Activated CD8-positive, alpha-beta memory T cell treated with anti-CD3 and anti-CD28 coated beads for 4 hours (primary cell): ENCODE results near the gene CHEK2.
"Not testable (repeated sequence)": the region's sequence is repeated elsewhere in the genome, so short reads cannot be mapped to it uniquely, and the experiment has no call there.

ENCODE experiments used
- DNase-seq, 2 donors: peaks; one replicate each; pipeline ENCODE4 v3.0.0-alpha.2; 2020; ENCODE audit warnings: low read depth in 2 of 2

The CHEK2 gene

DNA sequence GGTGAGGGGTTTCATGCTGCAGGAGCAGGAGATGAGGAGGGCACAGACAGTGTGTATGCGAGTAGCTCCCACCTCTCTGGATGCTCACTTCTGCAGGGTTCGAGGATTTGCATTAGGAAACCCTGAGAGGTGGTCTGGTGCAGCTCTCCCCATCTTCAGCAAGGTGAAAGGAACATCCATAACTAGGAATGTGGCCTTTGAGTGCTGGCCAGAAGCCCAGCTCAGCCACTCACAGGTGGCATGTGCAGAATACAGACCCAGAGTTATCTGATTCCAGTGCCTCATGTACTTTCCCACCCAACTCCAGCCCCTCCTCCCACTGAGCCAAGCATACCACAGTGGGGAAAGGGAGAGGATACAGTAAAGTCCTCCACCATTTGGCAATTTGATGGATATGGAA is 51.8 kb downstream of the CHEK2 start:
- DNase-seq, result not testable (repeated sequence)

DNA sequence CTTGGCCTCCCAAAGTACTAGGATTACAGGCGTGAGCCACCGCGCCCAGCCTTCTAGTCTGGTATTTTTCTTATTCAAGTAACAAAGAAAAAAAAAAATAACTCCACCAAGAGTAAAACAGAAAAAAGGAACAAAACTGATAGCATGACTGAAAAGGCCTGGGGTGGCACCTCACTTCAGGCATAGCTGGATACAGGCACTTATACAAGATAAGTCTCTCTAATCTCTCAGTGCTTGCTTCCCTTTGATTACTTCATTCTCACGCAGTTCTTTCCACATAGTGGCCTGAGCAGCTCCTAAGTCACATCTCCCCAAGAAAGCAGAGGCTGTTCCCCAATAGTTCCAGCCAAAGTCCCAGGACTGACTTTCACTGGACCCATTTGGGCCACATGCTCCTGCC is 58.7 kb downstream of the CHEK2 start:
- DNase-seq, result not testable (repeated sequence)

DNA sequence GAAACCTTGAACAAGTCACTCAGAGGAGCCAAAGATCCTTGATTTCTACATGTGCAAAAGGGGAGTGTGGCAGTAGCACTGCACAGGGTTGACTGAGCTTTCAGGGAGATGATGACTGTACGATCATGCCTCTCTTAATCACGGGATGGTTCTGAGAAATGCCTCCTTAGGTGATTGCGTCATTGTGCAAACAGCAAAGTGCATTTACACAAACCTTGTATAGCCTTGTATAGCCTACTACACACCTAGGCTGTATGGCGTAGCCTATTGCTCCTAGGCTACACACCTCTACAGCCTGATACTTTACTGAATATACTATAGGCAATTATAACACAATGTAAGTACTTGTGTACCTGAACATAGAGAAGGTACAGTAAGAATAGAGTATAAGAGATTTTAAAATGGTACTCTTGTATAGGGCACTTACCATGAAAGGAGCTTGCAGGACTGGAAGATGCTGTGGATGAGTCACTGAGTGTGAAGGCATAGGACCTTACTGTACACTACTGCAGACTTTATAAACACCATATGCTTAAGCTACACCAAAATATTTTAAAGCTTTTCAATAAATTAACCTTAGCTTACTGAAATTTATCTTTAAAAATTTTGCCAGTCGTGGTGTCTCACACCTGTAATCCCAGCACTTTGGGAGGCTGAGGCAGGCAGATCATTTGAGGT is 60.7 kb downstream of the CHEK2 start:
- DNase-seq, result not testable (repeated sequence)

DNA sequence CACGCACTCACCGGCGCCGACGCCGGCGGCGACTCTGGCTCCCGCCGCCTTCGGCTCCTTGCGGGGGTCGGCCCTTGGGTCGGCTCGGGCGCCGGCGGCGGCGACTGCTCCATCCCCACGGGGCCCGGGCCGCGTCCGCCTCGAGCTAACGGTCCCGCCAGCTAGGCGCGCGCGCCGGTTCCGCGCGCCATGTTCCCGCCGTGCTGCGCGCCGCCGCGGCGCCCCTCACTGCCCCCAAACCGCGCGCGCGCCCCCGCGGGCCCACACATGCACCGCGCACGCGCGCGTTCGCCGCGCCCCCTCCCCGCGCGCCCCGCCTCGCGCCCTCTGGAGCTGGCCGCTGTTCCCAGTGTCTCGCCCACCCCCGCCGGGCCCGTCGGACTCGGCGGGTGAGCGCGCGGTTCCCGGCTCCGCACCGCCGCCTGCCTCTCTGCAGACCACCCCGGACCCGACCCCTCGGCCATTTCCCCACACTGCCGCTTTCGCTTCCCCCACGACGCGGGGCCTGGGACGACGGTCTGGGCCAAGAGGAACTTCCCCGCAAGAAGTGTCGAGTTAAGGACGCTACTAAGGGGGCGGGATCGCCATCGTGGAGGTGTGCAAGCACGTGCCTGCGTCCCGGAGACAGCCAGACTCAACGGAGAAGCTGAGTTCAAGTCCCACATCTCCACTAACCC is 61.9 kb downstream of the CHEK2 start, which contains the start of gene TTC28:
TSS of gene TTC28 (minus strand) at position 230 of the 677 bp plus-strand sequence. CDS start at position 113, 117 bp downstream.
- DNase-seq, result peak in 1 of 2 donors; percentile 1

DNA sequence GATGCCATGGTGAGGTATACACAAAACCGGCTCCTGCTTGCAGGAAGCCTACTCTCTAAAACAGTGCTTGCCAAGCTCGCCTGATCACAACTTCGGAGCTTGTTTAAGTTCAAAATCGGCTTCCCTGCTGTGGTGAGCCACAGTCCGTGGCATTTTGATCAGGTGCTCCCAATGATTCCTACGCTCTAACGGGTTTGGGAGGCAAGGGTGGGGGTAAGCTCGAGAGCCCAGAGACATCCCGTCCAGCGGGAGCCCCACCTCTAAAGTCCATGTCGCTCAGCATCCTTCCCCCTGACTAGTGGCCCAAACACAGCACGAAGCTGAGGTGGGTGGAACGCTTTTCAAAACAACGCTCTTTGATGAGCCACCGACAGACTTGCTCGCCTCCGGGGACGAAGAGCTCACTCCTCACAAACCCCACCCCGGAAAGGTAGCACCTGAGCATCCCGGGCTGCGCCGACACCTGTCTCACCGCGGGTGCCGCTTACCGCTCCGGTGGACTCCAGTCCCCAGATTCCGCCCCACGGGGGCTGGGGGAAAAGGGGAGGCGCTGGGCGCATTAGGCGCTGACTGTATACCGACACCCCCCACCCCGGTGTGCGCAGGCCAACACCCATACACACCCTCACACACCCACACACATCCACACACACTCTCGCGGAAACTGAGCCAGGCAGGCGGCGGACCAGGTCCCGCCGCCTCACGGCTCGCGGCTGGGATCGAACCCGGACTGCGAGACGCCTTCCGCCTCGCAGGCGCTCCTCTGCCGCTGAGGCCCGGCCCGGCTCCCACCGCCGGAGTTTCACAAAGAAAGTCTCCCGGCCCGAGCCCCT is 62.6 kb downstream of the CHEK2 start:
- DNase-seq, result not testable (repeated sequence)

DNA sequence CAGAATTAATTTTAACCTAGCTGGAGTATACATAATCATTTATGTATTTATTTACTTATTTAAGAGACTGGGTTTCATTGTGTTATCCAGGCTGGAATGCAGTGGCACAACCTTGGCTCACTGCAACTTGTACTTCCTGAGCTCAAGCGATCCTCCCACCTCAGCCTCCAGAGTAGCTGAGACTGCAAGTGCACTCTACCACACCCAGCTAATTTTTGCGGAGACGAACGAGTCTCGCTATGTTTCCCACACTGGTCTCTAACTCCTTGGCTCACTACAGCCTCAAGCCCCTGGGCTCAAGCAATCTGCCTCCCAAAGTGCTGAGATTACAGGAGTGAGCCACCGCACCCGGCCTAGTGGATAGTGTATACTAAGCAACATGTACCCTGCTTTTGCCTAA is 63.5 kb downstream of the CHEK2 start:
- DNase-seq, result not testable (repeated sequence)

DNA sequence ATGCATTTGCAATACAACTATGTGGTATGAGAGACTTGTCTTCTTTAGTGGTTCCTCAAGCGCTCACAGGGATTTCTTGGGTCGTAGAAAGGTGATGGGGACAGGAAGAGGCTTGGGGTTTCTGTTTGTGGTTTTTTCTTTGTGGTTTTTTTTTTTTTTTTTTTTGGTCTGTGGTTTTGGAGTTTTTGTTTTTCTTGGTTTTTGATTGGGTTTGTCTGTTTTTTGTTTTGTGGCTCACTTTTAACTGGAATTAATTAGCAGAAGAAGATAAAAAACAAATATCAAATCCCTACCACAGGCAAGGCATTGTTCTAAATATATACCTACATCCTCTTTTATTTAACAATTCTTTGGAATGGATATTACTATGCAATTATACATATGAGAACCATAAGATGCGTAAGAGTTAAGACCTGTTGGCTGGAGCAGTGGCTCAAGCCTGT is 67.5 kb downstream of the CHEK2 start:
- DNase-seq, result peak in 1 of 2 donors; percentile 19

DNA sequence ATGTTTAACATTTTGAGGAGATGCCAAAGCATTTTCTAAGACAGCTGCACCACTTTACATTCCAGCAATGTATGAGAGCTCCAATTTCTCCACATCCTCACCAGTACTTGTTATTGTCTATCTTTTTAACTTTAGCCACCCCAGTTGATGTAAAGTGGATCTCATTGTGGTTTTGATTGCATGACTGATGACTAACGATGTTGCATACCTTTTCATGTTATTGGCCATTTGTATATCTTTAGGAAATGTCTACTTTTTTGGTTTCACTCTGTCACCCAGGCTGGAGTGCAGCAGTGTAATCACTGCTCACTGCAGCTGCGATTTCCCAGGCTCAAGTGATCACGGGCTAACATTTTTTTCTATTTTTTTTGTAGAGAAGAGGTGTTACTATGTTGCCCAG is 70.9 kb downstream of the CHEK2 start:
- DNase-seq, result no peak

DNA sequence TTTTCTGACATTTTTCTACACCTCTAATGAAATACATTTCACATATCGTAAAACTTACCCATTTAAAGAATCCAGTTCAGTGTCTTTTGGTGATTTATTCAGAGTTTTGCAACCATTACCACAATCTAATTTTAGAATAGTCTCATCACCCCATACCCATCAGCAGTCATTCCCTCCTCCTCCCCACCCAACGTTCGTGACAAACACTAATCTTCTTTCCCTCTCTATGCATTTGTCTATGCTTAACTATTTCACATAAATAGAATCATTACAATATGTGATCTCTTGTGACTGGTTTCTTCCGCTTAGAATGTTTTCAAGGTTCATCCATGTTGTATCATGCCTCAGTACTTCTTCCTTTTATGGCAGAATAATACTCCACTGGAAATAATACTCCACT is 71.5 kb downstream of the CHEK2 start:
- DNase-seq, result no peak

DNA sequence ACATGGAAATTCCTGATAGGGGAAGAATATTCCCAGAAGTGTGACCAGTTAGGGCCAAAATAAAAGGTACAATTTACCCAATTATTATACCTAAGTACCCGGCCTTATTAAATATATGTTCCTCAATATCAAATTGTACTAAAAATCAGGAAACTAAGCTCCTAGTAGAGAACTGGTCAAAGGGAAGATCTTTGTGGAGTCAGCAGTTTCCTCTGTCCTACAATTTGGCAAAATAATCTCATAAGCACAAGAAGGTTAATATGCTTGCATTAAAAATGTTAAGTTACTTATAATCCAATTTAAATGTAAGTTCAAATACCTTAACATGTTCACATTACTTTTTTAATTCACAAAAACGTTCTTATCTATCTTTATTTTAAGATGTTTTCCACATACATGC is 72.2 kb downstream of the CHEK2 start:
- no peak for DNase-seq

DNA sequence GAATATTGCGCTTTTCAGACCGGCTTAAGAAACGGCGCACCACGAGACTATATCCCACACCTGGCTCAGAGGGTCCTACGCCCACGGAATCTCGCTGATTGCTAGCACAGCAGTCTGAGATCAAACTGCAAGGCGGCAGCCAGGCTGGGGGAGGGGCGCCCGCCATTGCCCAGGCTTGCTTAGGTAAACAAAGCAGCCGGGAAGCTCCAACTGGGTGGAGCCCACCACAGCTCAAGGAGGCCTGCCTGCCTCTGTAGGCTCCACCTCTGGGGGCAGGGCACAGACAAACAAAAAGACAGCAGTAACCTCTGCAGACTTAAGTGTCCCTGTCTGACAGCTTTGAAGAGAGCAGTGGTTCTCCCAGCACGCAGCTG is 78.1 kb downstream of the CHEK2 start:
- not testable (repeated sequence) for DNase-seq

DNA sequence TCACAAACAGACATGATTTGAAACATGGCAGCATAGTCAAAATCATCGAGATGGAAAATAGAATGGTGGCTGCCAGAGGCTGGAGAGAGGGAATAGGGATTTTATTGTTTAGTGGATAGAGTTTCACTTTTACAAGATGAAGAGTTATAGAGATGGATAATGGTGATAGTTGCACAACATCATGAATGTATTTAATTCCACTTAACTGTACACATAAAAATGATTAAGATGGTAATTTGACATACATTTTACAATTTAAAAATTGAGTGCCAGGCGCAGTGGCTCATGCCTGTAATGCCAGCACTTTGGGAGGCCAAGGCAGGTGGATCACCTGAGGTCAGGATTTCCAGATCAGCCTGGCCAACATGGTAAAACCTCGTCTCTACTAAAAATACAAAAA is 83.2 kb downstream of the CHEK2 start:
- no peak for DNase-seq

DNA sequence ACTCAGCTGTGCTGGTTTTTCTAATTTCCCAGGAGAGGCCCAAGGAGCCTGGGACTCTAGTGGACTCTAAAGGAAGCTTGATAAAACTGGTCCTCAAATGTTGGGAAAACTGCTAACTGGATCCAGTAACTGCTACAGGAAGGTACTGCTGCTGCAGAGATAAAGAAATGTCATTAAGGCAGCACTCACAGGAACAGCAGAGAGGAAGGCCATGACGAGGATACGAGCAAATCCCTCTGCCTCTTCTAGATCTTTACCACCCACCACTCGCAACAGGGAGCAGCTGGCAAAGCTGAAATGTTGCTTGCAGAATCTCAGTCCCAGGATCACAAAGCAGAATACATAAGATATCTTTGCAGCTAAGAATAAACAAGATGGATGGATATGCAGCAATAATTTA is 85.4 kb downstream of the CHEK2 start:
- DNase-seq, result no peak

DNA sequence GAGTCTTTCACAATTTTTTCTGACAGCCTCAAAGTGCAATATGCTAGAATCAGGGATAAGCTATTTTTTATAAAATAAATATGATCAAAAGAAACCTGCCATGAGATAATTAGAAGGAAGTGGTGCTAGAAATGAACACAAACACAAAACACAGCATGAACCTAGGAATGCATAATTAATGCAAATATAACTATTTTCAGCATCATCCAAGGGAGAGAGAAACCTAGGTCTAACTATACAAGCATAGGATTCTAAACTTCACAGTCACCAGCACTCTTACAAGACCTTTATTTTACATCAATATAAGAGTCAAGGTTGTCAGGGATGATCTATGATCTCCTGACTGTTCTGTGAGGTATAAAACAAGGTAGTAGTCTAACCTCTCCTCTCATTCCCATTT is 91.2 kb downstream of the CHEK2 start:
- DNase-seq, result no peak

DNA sequence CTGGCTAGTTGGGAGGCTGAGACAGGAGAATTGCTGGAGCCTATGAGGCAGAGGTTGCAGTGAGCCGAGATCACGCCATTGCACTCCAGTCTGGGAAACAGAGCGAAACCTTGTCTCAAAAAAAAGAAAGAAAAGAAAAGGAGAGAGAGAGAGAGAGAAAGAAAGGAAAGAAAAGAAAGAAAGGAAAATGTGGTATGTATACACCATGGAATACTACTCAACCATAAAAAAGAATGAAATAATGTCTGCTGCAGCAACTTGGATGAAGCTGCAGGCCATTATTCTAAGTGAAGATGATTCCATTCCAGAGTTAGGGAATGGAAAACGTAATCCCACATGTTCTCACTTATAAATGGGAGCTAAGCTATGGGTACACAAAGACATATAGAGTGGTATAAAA is 92.8 kb downstream of the CHEK2 start:
- DNase-seq, result no peak

DNA sequence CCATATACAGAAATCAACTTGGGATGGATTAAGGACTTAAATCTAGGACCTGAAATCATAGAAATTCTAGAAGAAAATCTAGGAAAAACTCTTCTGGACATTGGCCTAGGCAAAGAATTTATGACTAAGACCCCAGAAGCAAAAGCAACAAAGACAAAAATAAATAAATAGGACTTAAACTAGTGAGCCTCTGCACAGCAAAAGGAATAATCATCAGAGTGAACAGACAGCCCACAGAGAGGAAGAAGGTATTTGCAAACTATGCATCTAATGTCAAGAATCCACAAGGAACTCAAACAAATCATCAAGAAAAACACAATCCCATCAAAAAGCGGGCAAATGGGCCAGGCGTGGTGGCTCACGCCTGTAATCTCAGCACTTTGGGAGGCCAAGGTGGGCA is 94.4 kb downstream of the CHEK2 start:
- no peak for DNase-seq

DNA sequence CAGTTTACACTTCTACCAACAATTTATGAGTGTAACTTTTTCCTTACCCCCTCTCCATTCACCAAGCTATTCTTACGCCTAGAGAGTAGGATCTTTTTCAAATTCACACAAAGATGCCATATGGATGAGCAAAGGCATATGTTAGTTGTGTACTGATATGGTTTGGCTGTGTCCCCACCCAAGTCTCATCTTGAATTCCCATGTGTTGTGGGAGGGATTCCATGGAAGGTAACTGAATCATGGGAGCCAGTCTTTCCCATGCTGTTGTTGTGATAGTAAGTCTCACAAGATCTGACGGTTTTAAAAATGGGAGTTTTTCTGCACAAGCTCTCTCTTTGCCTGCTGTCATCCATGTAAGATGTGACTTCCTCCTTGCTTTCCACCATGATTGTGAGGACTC is 102.3 kb downstream of the CHEK2 start:
- DNase-seq, result no peak
